Lower lobe of right lung (tissue), 2 donors: ENCODE data around the gene CERS4. TPM values are rescaled to one million over a fixed set of nuclear protein-coding genes. Genes with fewer than 3 reads are reported as not detected.
"Not testable (repeated sequence)": the region's sequence is repeated elsewhere in the genome, so short reads cannot be mapped to it uniquely, and the experiment has no call there.

Experiments
- ATAC-seq, 2 donors: fragments of 200-7000 bp; cut with Tn5 transposase; one replicate each; pipeline ENCODE4 v1.9.1; 2020 to 2022; ENCODE audit warnings: mild to moderate bottlenecking in 2 of 2, moderate library complexity in 2 of 2
- DNase-seq: peaks from one replicate; pipeline ENCODE4 v3.0.0-alpha.2; 2020
- H3K27ac ChIP-seq: fragments of 200-600 bp; one replicate; pipeline ENCODE4 v1.8.0; 2022
- H3K27me3 ChIP-seq: fragments of 200-600 bp; one replicate; pipeline ENCODE4 v1.8.0; 2022; ENCODE audit warnings: low read depth
- H3K36me3 ChIP-seq: fragments of 200-600 bp; one replicate; pipeline ENCODE4 v1.8.0; 2022; ENCODE audit warnings: mild to moderate bottlenecking
- H3K4me1 ChIP-seq: fragments of 200-600 bp; one replicate; pipeline ENCODE4 v1.8.0; 2022
- H3K4me3 ChIP-seq: fragments of 200-600 bp; one replicate; pipeline ENCODE4 v1.8.0; 2022; ENCODE audit warnings: mild to moderate bottlenecking
- H3K9me3 ChIP-seq: fragments of 200-600 bp; one replicate; pipeline ENCODE4 v1.8.0; 2022
- CTCF ChIP-seq: fragments of 200-600 bp; IDR thresholded peaks from one replicate; pipeline ENCODE4 v1.8.0; 2022; ENCODE audit warnings: antibody characterized with exemption, mild to moderate bottlenecking
- intact Hi-C: fragments of 100-400 bp; cut with DNase I; formaldehyde crosslinking; loops from one replicate; pipeline ENCODE4 v1.11.0; 2022
- total RNA-seq: library from RNA; stranded (reverse); fragmentation: NEBNext Ultra II Directional; extraction: Animal tissue kit (Norgen Biotek cat#: 25700); gene quantifications from one replicate; pipeline ENCODE4 v1.2.1, GENCODE V29; 2021
- donor health status: DM: no; HTN: yes; CAD: no; lungs with severe emphysema.

The CERS4 gene
- total RNA-seq, 1 donor from 2014 or later = 60.6 TPM

DNA sequence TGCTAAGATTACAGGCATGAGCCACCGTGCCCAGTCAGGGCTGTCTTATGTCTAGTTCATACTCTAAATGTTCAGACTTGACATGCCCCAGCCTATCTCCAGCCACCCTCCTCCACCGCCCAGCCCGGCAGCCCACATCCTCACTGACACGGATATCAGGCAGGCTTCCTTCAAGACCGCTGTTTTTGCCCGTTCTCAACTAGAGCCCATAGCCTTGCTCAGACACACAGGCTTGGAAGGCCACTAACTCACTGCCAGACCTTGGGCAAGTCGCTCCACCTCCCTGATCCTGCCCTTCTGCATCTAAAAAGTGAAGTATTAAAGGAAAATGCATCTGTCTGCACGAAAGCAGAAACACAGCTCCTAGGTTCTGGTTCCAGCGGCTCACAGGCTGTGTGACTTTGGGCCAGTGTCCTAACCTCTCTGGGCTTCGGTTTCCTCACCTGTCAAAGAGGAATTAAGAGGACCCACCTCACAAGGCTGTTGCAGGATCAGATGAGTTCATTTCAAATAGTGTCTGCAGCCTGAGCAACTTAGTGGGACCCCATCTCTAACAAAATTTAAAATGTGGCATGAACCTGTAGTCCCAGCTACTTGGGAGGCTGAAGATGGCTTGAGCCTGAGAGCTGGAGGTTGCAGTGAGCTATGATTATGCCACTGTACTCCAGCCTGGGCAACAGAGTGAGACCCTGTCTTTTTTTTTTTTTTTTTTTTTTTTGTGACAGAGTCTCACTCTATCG lies 14.5 kb upstream of the CERS4 start:
- Histone ChIP-seq H3K36me3 (no peaks in the 10 kb centered on the region), H3K27ac (peak overlapping the region; percentile 77), H3K4me1 (peaks cover 20% of the 10 kb centered on the region), H3K27me3 (no peaks in the 10 kb centered on the region), H3K9me3 (no peaks in the 10 kb centered on the region), H3K4me3 (peak overlapping the region; percentile 33)
- intact Hi-C loops = no loop called here
- DNase-seq (peak; percentile 60), ATAC-seq (peak; percentile 59 to 62)
- no peak for TF ChIP-seq CTCF

GRCh38 chr19:8196271-8196927 lies 12.8 kb upstream of the CERS4 start:
- H3K27ac ChIP-seq = no peak overlapping the region
- no peak for TF ChIP-seq CTCF
- no peak for DNase-seq
- H3K36me3 ChIP-seq = no peaks in the 10 kb centered on the region
- H3K4me3 ChIP-seq = no peak overlapping the region
- intact Hi-C loops = no loop called here
- peaks cover 4% of the 10 kb centered on the region for H3K27me3 ChIP-seq
- H3K4me1 ChIP-seq = peaks cover 20% of the 10 kb centered on the region
- ATAC-seq = no peak
- H3K9me3 ChIP-seq = no peaks in the 10 kb centered on the region

DNA sequence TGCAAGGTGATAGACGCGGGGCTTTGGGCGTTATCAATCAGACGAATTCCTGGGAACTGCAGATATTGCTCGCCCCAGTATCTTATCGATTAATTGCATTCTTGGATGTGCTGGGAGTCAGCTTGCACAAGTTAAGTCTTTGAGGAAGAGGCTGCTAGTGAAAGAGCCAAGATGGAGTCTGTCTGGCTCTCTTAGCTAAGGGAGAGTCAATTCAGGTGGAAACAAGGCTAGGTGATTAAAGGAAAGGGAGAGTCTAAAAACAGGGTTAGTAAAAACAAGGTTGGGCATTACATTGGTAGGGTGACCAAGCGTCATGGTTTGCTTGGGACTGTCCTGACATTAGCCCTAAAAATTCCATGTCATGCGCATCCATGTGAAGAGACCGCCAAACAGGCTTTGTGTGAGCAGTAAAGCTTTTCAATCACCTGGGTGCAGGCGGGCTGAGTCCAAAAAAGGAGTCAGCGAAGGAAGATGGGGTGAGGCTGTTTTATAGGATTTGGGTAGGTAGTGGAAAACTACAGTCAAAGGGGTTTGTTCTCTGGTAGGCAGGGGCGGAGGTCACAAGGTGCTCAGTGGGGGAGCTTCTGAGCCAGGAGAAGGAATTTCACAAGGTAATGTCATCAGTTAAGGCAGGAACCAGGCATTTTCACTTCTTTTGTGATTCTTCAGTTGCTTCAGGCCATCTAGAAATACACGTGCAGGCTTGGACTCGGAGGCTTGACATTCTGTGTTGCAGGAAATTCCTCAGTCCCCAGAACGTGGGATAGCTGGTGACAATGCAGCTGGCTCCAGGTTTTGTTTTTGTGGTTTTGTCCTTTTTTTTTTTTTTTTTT lies 5.7 kb upstream of the CERS4 start:
- H3K27ac ChIP-seq, DNase-seq, ATAC-seq, H3K4me1 ChIP-seq, H3K36me3 ChIP-seq, H3K9me3 ChIP-seq, H3K27me3 ChIP-seq, H3K4me3 ChIP-seq, intact Hi-C loops: not testable (repeated sequence)

- H3K9me3 ChIP-seq = no peaks in the 10 kb centered on the region
- peak; percentile 59 for DNase-seq
- no peak overlapping the region for H3K27ac ChIP-seq
- H3K27me3 ChIP-seq = peaks cover 4% of the 10 kb centered on the region
- peak in 1 of 2 donors; percentile 9 for ATAC-seq
- H3K4me1 ChIP-seq = peaks cover 9% of the 10 kb centered on the region
- no peak for TF ChIP-seq CTCF
- H3K4me3 ChIP-seq = no peak overlapping the region
- intact Hi-C loops = no loop called here
- H3K36me3 ChIP-seq = no peaks in the 10 kb centered on the region
Measured at GRCh38 chr19:8204961-8205360, 4.2 kb upstream of the CERS4 start.

DNA sequence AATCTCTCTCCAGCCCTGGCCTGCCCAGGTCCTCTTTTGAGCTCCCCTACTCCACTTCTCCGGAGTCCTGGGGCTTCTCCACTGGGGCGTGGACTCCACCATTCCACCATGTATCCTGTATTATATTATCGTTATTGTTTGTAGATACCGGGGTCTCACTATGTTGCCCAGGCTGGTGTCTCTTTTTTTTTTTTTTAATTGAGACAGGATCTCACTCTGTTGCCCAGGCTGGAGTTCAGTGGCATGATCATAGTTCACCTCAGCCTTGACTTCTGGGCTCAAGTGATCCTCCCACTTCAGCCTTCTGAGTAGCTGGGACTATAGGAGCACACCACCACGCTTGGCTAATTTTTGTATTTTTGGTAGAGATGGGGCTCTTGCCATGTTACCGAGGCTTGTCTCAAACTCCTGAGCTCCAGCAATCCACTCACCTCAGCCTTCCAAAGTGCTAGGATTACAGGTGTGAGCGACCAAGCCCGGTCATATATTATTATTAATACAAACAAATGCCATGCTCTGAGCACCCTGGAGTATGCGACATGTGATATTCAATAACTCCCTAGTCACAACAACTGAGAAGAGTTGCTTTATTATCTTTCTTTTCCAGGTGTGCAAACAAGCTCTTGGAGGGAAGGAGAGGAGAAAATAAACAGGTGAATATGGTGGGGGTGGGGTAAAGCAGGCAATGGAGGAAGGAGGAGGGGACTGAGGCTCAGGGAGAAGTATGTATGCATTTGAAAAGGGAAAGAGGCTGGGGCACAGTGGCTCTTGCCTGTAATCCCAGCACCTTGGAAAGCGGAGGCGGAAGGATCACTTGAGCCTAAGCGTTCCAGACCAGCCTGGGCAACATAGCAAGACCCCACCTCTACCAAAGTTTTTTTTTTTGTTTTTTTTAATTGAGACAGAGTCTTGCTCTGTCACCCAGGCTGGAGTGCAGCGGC lies 2.8 kb upstream of the CERS4 start:
- no peak overlapping the region for H3K4me3 ChIP-seq
- ATAC-seq = no peak
- intact Hi-C loops = no loop called here
- no peaks in the 10 kb centered on the region for H3K36me3 ChIP-seq
- no peak for TF ChIP-seq CTCF
- no peaks in the 10 kb centered on the region for H3K9me3 ChIP-seq
- H3K27me3 ChIP-seq = no peaks in the 10 kb centered on the region
- no peak for DNase-seq
- peaks cover 23% of the 10 kb centered on the region for H3K4me1 ChIP-seq
- no peak overlapping the region for H3K27ac ChIP-seq

DNA sequence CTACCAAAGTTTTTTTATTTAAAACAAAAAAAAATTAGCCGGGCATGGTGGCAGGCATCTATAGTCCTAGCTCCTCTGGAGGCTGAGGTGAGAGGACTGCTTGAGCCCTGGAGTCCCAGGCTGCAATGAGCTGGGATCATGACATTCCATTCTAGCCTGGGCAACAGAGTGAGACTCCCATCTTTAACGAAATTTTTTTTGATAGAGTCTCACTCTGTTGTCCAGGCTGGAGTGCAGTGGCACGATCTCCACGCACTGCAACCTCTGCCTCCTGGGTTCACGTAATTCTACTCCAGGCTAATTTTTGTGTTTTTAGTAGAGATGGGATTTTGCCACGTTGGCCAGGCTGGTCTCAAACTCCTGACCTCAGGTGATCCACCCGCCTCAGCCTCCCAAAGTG lies 1.8 kb upstream of the CERS4 start:
- H3K27ac ChIP-seq, DNase-seq, H3K27me3 ChIP-seq, H3K36me3 ChIP-seq, H3K4me3 ChIP-seq, intact Hi-C loops, ATAC-seq, H3K9me3 ChIP-seq: not testable (repeated sequence)
- H3K4me1 ChIP-seq = peaks cover 29% of the 10 kb centered on the region
